Measurements from ENCODE around the gene GBF1. TPM values are rescaled to one million over a fixed set of nuclear protein-coding genes. Genes with fewer than 3 reads are reported as not detected.
A peak's percentile ranks its signal among the peaks of the same experiment; 100 is the strongest.

GBF1 gene
- total RNA-seq, 6 experiments from 2014 or later, result 22.6 to 27.2 (median 23.7) TPM

DNA sequence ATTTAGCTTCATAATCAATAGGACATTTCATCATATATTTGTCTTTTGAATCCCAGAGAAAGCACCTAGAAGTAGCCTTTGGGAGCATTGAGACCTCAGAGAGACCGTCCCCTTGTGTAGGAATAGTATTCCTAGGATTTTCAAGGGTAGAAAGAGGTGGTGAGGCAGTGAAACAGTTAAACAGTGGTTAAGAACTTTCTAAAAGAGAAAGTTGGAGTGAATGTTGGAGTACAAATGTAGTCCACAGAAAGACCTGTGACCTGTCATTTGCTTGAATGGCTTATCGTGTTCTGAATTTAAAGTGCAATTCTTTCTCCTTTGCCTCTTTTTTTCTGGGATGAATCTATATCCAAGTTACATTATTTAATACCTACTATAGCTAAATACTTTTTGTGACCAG lies 30.0 kb downstream of the GBF1 start:
- TF ChIP-seq POLR2A (IDR thresholded peaks at IDR 0.05) (no peak), CTCF (IDR thresholded peaks at IDR 0.05) (no peak)
- DNase-seq (no peak), ATAC-seq (peak in 3 of 4 donors; percentile 34 to 68 (median 53))
- Histone ChIP-seq H3K4me1 (peaks cover 0 to 6% (median 3%) of the 10 kb centered on the region in 4 donors), H3K36me3 (peaks cover 0 to 4% (median 0%) of the 10 kb centered on the region in 4 donors), H3K27ac (peak overlapping the region in 1 of 3 donors; percentile 3), H3K4me3 (no peak overlapping the region), H3K9me3 (no peaks in the 10 kb centered on the region), H3K27me3 (no peaks in the 10 kb centered on the region)
- intact Hi-C loops (cut with DNase I), result no loop called here
- 26% methylated on average over 2 of the region's 2 CpGs for WGBS (ENCODE audit: insufficient coverage, low coverage, low lambda C conversion rate, missing lambda C conversion rate)

DNA sequence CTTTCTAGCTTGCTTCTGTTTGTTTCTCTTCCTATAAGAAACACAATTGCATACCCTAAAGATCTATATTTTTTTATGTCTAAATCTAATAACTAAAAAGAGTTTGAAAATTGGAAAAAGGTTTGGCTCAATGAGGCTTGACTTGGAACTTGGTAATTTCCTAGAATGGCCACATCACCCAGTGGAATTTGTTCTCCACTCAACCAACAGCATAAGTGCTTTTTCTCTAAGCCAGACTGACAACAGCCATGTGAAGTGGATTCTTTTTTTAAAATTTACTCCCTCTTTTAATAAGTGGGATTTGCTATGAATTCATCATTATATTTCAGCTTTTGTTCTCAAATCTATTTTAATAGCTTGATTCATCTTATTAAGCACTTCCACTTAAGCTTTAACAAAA lies 33.8 kb downstream of the GBF1 start:
- no peak for TF ChIP-seq POLR2A (IDR thresholded peaks at IDR 0.05)
- TF ChIP-seq CTCF (IDR thresholded peaks at IDR 0.05), result no peak
- Histone ChIP-seq H3K9me3 (no peaks in the 10 kb centered on the region), H3K27me3 (no peaks in the 10 kb centered on the region), H3K27ac (no peak overlapping the region), H3K36me3 (peaks cover 0 to 4% (median 0%) of the 10 kb centered on the region in 4 donors), H3K4me1 (peaks cover 0 to 18% (median 10%) of the 10 kb centered on the region in 4 donors), H3K4me3 (no peak overlapping the region)
- intact Hi-C loops (cut with DNase I), result no loop called here
- ATAC-seq (no peak), DNase-seq (no peak)

DNA sequence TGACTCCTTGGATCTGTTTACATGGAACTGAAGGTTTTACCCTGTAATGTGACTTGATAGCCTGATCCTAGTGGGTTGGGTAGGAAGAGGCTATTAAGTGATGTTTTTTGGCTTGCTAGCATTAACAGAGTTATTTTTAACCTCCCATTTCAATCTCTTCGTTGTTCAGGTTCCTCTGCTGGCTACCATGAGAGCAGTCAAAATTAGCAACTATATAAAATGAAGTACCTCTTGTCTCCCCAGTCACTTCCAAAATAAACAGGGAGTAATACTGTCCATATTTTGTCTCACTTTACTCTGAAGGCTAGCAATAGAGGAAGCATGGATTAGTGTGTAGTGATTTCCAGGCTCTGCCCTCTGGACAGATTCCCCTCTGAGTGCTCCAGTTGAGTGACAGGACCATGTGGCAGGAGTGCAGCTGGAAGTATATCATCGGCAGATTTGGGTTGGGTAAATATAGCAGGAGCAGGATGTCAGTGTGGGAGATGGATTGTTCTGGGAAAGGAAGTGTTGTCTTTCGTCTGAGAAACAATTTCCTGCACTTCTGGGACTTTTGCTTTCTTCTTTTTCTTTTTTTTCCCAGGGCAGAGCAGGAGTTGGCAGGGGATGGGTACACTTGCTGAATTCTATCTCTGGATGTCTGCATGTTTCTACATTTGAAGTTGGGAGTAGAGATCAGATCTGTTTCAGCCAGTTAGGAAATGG lies 35.2 kb downstream of the GBF1 start:
- H3K9me3 ChIP-seq, result no peaks in the 10 kb centered on the region
- 11% methylated on average over 3 of the region's 3 CpGs for WGBS (ENCODE audit: insufficient coverage, low coverage, low lambda C conversion rate, missing lambda C conversion rate)
- peaks cover 0 to 19% (median 11%) of the 10 kb centered on the region in 4 donors for H3K4me1 ChIP-seq
- TF ChIP-seq CTCF (IDR thresholded peaks at IDR 0.05) (no peak), POLR2A (IDR thresholded peaks at IDR 0.05) (no peak)
- intact Hi-C loops (cut with DNase I), result no loop called here
- H3K36me3 ChIP-seq, result peaks cover 0 to 4% (median 0%) of the 10 kb centered on the region in 4 donors
- peak overlapping the region in 1 of 3 donors; percentile 2 for H3K27ac ChIP-seq
- H3K4me3 ChIP-seq, result no peak overlapping the region
- no peak for DNase-seq
- peak; percentile 58 to 79 (median 72) for ATAC-seq
- no peaks in the 10 kb centered on the region for H3K27me3 ChIP-seq

- peaks cover 0 to 4% (median 0%) of the 10 kb centered on the region in 4 donors for H3K36me3 ChIP-seq
- WGBS (ENCODE audit: insufficient coverage, low coverage, low lambda C conversion rate, missing lambda C conversion rate), result 40% methylated on average over 3 of the region's 3 CpGs
- no peak for ATAC-seq
- H3K27me3 ChIP-seq, result no peaks in the 10 kb centered on the region
- H3K4me1 ChIP-seq, result peaks cover 0 to 18% (median 10%) of the 10 kb centered on the region in 4 donors
- TF ChIP-seq POLR2A (IDR thresholded peaks at IDR 0.05), result no peak
- no peak for TF ChIP-seq CTCF (IDR thresholded peaks at IDR 0.05)
- DNase-seq, result no peak
- intact Hi-C loops (cut with DNase I), result no loop called here
- H3K27ac ChIP-seq, result peak overlapping the region in 1 of 3 donors; percentile 2
- no peaks in the 10 kb centered on the region for H3K9me3 ChIP-seq
- no peak overlapping the region for H3K4me3 ChIP-seq
These were observed 35.8 kb downstream of the GBF1 start for GRCh38 chr10:102281102-102281487.

Measured in right lobe of liver (tissue), 6 donors.